Right lobe of liver (tissue), 6 donors: ENCODE results near the gene SLC37A2. TPM values are rescaled to one million over a fixed set of nuclear protein-coding genes. Genes with fewer than 3 reads are reported as not detected.

ENCODE experiments used
- ATAC-seq, 4 donors: fragments of 200-7000 bp; cut with Tn5 transposase; one replicate each; pipeline ENCODE4 v1.9.1; 2020; ENCODE audit warnings: mild to moderate bottlenecking in 4 of 4, moderate library complexity in 4 of 4
- DNase-seq, 3 donors: peaks; one replicate each; pipeline ENCODE4 v3.0.0-alpha.2; 2020
- H3K27ac ChIP-seq, 3 donors: fragments of 200-600 bp; one replicate each; pipeline ENCODE4 v1.8.0; 2022
- H3K27me3 ChIP-seq, 2 donors: fragments of 200-600 bp; one replicate each; pipeline ENCODE4 v1.8.0; 2022
- H3K36me3 ChIP-seq, 4 donors: fragments of 200-600 bp; sonication (generic) in 1 of 4; one replicate each; pipeline versions ENCODE4 v1.5.1 to v1.8.0; 2017 to 2022; ENCODE audit warnings: control low read depth in 1 of 4
- H3K4me1 ChIP-seq, 4 donors: fragments of 200-600 bp; sonication (generic) in 1 of 4; one replicate each; pipeline versions ENCODE4 v1.5.1 to v1.8.0; 2017 to 2022; ENCODE audit warnings: control low read depth in 1 of 4
- H3K4me3 ChIP-seq, 3 donors: fragments of 200-600 bp; one replicate each; pipeline ENCODE4 v1.8.0; 2022
- H3K9me3 ChIP-seq, 4 donors: fragments of 200-600 bp; sonication (generic) in 1 of 4; one replicate each; pipeline versions ENCODE4 v1.5.1 to v1.8.0; 2017 to 2022; ENCODE audit warnings: control low read depth in 1 of 4
- POLR2A ChIP-seq: fragments of 450-650 bp; IDR thresholded peaks from one replicate; pipeline ENCODE4 v1.6.1; 2017; ENCODE audit warnings: antibody characterized with exemption, mild to moderate bottlenecking
- WGBS: methylation state at CpG from one replicate; pipeline ENCODE4 v1.1.6; 2018; ENCODE audit warnings: low coverage, low lambda C conversion rate; ENCODE audit not compliant: insufficient coverage; ENCODE audit errors: missing lambda C conversion rate; 5-methylcytosine and 5-hydroxymethylcytosine counted together
- intact Hi-C, 2 donors: fragments of 100-400 bp; cut with DNase I; formaldehyde crosslinking; loops; one replicate each; pipeline versions ENCODE4 v1.11.2 to v1.14.1; 2022
- total RNA-seq, 6 experiments: library from RNA; depleted of rRNA in 2 of 6; stranded (reverse); fragments of >200 nt in 2 of 6; fragmentation: NEBNext Ultra II Directional in 3 of 6; extraction: Animal tissue kit (Norgen Biotek cat#: 25700) in 3 of 6; gene quantifications; one replicate each; pipeline versions ENCODE4 v1.1.0 to v1.2.4, GENCODE V29; 2016 to 2023
- TF ChIP-seq, protein P1 (sequence below), 4 donors: fragments of 200-600 bp in 3 of 4; fragments of 450-650 bp in 1 of 4; IDR thresholded peaks; one replicate each; pipeline versions ENCODE4 v1.5.1 to v1.8.0; 2016 to 2022; ENCODE audit warnings: antibody characterized with exemption in 4 of 4, mild to moderate bottlenecking in 2 of 4
- donor health status: DM: no; HTN: yes; CAD: no.
- donor health status: DM: no; HTN: no; CAD: no.
- donor health status: DM: no; HTN: no; CAD: no.
- donor health status: DM: no; HTN: yes; CAD: no.
- donor health status: DM: no; HTN: yes; CAD: no.

SLC37A2 gene
- total RNA-seq, 6 experiments from 2014 or later = 3.4 to 14.2 (median 4.7) TPM

DNA sequence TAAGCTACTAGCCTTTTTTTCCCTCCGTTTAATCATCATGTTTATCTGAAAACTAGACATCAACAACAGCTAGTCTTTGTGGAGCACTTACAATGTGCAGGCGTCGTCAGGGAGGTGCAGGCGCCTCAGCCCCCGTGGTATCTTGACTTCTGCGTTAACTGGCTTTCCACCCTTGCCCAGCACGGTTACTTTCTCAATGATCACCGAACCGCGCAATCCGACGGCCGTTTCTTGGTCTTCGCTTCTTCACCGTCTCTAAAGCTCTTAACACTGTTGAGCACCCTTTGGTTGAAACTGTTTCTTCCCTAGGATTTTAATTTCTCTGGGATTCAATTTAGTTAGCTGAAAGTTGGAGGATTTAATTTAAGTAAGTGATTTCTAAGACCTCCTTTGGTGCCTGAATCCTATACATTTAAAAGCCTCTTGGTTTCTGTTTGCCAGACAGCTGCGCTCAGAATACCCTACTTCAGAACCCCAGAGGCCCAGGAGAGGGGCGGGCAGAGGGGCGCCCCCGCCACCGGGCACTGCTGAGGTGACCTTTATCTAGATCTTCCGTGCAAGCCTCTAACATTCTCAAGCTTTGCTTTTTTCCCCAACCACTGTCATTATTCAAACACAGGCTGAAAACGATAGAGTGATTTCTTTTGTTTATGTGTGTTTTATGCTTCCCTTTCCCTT lies 66.3 kb downstream of the SLC37A2 start:
- intact Hi-C loops = no loop called here
- 77% methylated on average over 21 of the region's 22 CpGs for WGBS
- Histone ChIP-seq H3K4me1 (no peaks in the 10 kb centered on the region), H3K36me3 (no peaks in the 10 kb centered on the region), H3K27me3 (no peaks in the 10 kb centered on the region), H3K9me3 (no peaks in the 10 kb centered on the region), H3K27ac (no peak overlapping the region), H3K4me3 (no peak overlapping the region)
- TF ChIP-seq, protein P1, sequence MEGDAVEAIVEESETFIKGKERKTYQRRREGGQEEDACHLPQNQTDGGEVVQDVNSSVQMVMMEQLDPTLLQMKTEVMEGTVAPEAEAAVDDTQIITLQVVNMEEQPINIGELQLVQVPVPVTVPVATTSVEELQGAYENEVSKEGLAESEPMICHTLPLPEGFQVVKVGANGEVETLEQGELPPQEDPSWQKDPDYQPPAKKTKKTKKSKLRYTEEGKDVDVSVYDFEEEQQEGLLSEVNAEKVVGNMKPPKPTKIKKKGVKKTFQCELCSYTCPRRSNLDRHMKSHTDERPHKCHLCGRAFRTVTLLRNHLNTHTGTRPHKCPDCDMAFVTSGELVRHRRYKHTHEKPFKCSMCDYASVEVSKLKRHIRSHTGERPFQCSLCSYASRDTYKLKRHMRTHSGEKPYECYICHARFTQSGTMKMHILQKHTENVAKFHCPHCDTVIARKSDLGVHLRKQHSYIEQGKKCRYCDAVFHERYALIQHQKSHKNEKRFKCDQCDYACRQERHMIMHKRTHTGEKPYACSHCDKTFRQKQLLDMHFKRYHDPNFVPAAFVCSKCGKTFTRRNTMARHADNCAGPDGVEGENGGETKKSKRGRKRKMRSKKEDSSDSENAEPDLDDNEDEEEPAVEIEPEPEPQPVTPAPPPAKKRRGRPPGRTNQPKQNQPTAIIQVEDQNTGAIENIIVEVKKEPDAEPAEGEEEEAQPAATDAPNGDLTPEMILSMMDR (IDR thresholded peaks at IDR 0.05) = no peak
- TF ChIP-seq POLR2A = no peak
- ATAC-seq (no peak), DNase-seq (no peak)

DNA sequence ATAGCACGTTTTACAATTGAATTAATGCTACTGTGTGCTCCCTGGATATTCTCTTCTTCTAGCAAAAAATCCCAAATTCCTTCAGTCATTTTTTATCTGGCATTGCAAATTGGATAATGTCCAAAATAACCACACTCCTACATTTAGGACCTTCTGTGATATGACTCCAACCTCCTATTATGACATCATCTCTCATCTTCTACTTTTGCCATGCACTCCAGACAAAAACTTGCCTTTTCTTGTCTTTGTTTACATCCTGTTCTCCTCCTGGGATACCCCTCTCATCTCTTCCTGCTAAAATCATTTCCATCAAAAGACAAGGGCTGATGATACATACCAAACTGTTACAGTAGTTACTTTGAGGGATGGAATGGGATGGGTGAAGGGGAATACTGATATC lies 69.0 kb downstream of the SLC37A2 start:
- DNase-seq (no peak), ATAC-seq (no peak)
- WGBS = 26% methylated on average over 1 of the region's 1 CpG
- Histone ChIP-seq H3K36me3 (no peaks in the 10 kb centered on the region), H3K27ac (no peak overlapping the region), H3K4me1 (no peaks in the 10 kb centered on the region), H3K27me3 (no peaks in the 10 kb centered on the region), H3K9me3 (no peaks in the 10 kb centered on the region), H3K4me3 (no peak overlapping the region)
- TF ChIP-seq, protein P1 (IDR thresholded peaks at IDR 0.05) = no peak
- no peak for TF ChIP-seq POLR2A
- intact Hi-C loops = no loop called here

DNA sequence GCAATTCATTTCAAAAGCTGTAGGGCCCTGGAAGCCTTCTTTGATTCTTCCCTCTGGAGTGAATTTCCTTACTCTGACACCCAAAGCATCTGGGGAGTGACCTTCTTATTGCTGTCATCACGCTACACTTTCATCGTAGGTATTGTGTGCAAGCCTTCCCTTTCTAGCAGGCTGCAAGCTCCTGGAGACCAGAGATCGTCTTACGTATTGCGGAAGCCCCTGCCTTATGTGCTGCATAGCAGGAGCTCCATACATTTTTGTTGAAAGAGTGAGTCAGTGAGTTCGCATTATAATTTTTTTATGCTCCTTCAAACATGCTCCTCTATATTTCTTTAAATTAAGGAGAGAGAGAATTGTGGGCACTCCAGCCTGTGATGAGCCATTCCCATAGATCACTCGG lies 69.5 kb downstream of the SLC37A2 start:
- intact Hi-C loops = no loop called here
- TF ChIP-seq, protein P1 (IDR thresholded peaks at IDR 0.05) = no peak
- TF ChIP-seq POLR2A = no peak
- no peak for ATAC-seq
- H3K36me3 ChIP-seq = no peaks in the 10 kb centered on the region
- no peaks in the 10 kb centered on the region for H3K4me1 ChIP-seq
- no peaks in the 10 kb centered on the region for H3K9me3 ChIP-seq
- no peaks in the 10 kb centered on the region for H3K27me3 ChIP-seq
- no peak for DNase-seq
- H3K4me3 ChIP-seq = no peak overlapping the region
- H3K27ac ChIP-seq = no peak overlapping the region
- WGBS = 81% methylated on average over 7 of the region's 7 CpGs

DNA sequence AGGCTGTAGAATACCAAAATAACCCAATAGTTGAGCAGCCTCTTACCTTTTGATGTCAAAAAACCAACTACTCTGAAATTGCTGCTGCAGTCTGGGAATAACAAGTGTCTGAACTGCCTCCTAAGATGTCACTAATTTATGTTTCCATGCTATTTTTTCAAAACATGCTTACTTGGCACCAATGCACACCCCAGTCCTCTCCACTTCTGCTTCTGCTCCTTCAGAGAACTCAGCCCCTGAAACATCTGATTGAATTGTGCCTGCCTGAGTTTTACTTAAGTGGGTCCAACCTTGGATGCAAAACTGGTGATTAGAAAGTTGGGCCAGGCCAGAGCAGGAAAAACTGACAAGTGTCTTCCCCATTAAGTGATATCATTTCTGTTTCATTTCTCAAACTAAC lies 72.9 kb downstream of the SLC37A2 start:
- intact Hi-C loops = no loop called here
- no peak for TF ChIP-seq POLR2A
- TF ChIP-seq, protein P1 (IDR thresholded peaks at IDR 0.05) = no peak
- H3K27me3 ChIP-seq = no peaks in the 10 kb centered on the region
- no peak overlapping the region for H3K27ac ChIP-seq
- H3K36me3 ChIP-seq = no peaks in the 10 kb centered on the region
- H3K4me1 ChIP-seq = no peaks in the 10 kb centered on the region
- ATAC-seq (peak in 1 of 4 donors; percentile 22), DNase-seq (no peak)
- H3K9me3 ChIP-seq = no peaks in the 10 kb centered on the region
- no peak overlapping the region for H3K4me3 ChIP-seq

DNA sequence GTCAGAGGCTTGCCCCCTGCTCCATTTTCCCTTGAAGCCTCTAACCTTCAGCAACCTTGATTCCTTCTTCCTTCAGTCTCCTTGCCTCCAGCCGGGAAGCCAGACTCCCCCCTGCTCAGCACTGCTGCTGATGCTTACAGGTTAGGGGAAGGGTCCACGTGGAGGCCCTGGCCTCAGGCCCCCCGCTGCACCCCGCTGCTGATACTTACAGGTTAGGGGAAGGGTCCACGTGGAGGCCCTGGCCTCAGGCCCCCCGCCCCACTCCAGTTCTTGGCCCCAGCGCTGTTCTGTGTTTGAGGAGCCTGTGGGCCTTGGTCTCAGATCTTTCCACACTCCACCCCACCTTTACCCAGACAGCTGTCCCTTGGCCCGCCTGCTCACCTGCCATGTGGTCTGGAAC lies 75.9 kb downstream of the SLC37A2 start:
- intact Hi-C loops = no loop called here
- no peak for TF ChIP-seq POLR2A
- TF ChIP-seq, protein P1 (IDR thresholded peaks at IDR 0.05) = no peak
- Histone ChIP-seq H3K27me3 (no peaks in the 10 kb centered on the region), H3K27ac (no peak overlapping the region), H3K36me3 (no peaks in the 10 kb centered on the region), H3K9me3 (no peaks in the 10 kb centered on the region), H3K4me3 (no peak overlapping the region), H3K4me1 (no peaks in the 10 kb centered on the region)
- ATAC-seq (peak in 1 of 4 donors; percentile 23), DNase-seq (no peak)
- 20% methylated on average over 1 of the region's 8 CpGs for WGBS
